Neural cell (in vitro differentiated cells): ENCODE results near the gene CNTN4.

Experiments used
- EP300 ChIP-seq: fragments of 450-650 bp; conservative IDR thresholded peaks from 2 replicates; pipeline ENCODE4 v1.6.1; 2014; ENCODE audit warnings: antibody characterized with exemption, mild to moderate bottlenecking, moderate library complexity; ENCODE audit not compliant: poor library complexity, severe bottlenecking
- EZH2 ChIP-seq: fragments of 200-600, 300-800 bp; shearing (Covaris generic), sonication (generic); IDR thresholded peaks from 2 replicates; pipeline ENCODE4 v1.6.1; 2014; ENCODE audit warnings: antibody characterized with exemption, low read length, borderline replicate concordance, mild to moderate bottlenecking; ENCODE audit not compliant: insufficient read depth, poor library complexity, severe bottlenecking
- MXI1 ChIP-seq: fragments of 450-650 bp; conservative IDR thresholded peaks from 2 replicates; pipeline ENCODE4 v1.6.1; 2014; ENCODE audit warnings: antibody characterized with exemption, mild to moderate bottlenecking; ENCODE audit not compliant: poor library complexity, severe bottlenecking
- POLR2AphosphoS5 ChIP-seq: IDR thresholded peaks from 2 replicates; pipeline ENCODE4 v1.6.1; 2012
- RAD21 ChIP-seq: fragments of 450-650 bp; conservative IDR thresholded peaks from 2 replicates; pipeline ENCODE4 v1.6.1; 2014; ENCODE audit warnings: antibody characterized with exemption, mild to moderate bottlenecking, moderate library complexity
- SMC3 ChIP-seq: fragments of 450-650 bp; conservative IDR thresholded peaks from 2 replicates; pipeline ENCODE4 v1.6.1; 2014; ENCODE audit warnings: antibody characterized with exemption, mild to moderate bottlenecking, moderate library complexity; ENCODE audit not compliant: poor library complexity
- TAF1 ChIP-seq: IDR thresholded peaks from 2 replicates; pipeline ENCODE4 v1.6.1; 2012; ENCODE audit warnings: low read depth
- TF ChIP-seq, protein P1 (sequence below): fragments of 450-650 bp; IDR thresholded peaks from 2 replicates; pipeline ENCODE4 v1.5.1; 2014; ENCODE audit warnings: antibody characterized with exemption, mild to moderate bottlenecking, moderate library complexity; ENCODE audit not compliant: poor library complexity, severe bottlenecking
- TF ChIP-seq, protein P2 (sequence below): IDR thresholded peaks from 2 replicates; pipeline ENCODE4 v1.6.1; 2012; ENCODE audit warnings: borderline replicate concordance

DNA sequence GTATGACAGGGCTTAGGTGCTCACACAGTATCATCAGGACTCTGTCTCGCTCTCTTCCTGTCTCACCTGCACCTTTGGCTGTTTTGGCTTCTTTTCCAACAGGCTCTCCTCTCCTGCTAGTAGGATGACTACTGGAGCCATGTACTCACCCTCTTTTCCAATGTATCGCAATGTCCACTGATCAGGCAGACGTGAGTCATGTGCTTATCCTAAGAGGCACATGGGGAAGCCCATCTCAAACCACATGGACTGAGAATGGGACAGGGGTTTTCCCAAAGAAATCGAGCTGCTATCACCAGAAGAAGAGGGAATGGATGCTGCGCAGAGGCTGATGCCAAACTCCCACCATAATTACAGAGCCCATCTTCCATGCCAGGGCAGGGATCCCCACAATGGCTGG, 830.9 kb downstream of the CNTN4 start:
- TF ChIP-seq POLR2AphosphoS5 (no peak), EZH2 (no peak), TAF1 (no peak), MXI1 (no peak), EP300 (no peak), RAD21 (no peak), SMC3 (no peak)
- TF ChIP-seq, protein P1, sequence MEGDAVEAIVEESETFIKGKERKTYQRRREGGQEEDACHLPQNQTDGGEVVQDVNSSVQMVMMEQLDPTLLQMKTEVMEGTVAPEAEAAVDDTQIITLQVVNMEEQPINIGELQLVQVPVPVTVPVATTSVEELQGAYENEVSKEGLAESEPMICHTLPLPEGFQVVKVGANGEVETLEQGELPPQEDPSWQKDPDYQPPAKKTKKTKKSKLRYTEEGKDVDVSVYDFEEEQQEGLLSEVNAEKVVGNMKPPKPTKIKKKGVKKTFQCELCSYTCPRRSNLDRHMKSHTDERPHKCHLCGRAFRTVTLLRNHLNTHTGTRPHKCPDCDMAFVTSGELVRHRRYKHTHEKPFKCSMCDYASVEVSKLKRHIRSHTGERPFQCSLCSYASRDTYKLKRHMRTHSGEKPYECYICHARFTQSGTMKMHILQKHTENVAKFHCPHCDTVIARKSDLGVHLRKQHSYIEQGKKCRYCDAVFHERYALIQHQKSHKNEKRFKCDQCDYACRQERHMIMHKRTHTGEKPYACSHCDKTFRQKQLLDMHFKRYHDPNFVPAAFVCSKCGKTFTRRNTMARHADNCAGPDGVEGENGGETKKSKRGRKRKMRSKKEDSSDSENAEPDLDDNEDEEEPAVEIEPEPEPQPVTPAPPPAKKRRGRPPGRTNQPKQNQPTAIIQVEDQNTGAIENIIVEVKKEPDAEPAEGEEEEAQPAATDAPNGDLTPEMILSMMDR, result no peak
- TF ChIP-seq, protein P2, sequence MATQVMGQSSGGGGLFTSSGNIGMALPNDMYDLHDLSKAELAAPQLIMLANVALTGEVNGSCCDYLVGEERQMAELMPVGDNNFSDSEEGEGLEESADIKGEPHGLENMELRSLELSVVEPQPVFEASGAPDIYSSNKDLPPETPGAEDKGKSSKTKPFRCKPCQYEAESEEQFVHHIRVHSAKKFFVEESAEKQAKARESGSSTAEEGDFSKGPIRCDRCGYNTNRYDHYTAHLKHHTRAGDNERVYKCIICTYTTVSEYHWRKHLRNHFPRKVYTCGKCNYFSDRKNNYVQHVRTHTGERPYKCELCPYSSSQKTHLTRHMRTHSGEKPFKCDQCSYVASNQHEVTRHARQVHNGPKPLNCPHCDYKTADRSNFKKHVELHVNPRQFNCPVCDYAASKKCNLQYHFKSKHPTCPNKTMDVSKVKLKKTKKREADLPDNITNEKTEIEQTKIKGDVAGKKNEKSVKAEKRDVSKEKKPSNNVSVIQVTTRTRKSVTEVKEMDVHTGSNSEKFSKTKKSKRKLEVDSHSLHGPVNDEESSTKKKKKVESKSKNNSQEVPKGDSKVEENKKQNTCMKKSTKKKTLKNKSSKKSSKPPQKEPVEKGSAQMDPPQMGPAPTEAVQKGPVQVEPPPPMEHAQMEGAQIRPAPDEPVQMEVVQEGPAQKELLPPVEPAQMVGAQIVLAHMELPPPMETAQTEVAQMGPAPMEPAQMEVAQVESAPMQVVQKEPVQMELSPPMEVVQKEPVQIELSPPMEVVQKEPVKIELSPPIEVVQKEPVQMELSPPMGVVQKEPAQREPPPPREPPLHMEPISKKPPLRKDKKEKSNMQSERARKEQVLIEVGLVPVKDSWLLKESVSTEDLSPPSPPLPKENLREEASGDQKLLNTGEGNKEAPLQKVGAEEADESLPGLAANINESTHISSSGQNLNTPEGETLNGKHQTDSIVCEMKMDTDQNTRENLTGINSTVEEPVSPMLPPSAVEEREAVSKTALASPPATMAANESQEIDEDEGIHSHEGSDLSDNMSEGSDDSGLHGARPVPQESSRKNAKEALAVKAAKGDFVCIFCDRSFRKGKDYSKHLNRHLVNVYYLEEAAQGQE, result no peak
